Calu3 (cell line): ENCODE results near the gene CRYBA4. TPM values are rescaled to one million over a fixed set of nuclear protein-coding genes. Genes with fewer than 3 reads are reported as not detected.

Source experiments
- BruUV-seq: library from RNA; stranded (reverse); fragments of 400-500 nt; replicated peaks from 2 replicates; lab custom pipeline; 2021; lab: Mats Ljungman, UMichigan
- CTCF ChIA-PET: fragments of 300-600 bp; sonication (Branson Sonifier 250); formaldehyde crosslinking; loops from one replicate; lab custom pipeline; 2022; ENCODE audit warnings: antibody characterized with exemption; lab: Charles Lee
- DNase-seq: peaks from one replicate; pipeline ENCODE4 v3.0.0; 2022
- H3K27ac Mint-ChIP-seq: one replicate; pipeline ENCODE4 v1.8.0; 2022; ENCODE audit warnings: mixed read lengths; ENCODE audit not compliant: unreplicated experiment
- H3K27me3 Mint-ChIP-seq: one replicate; pipeline ENCODE4 v1.8.0; 2022; ENCODE audit warnings: mixed read lengths; ENCODE audit not compliant: unreplicated experiment
- H3K36me3 Mint-ChIP-seq: one replicate; pipeline ENCODE4 v1.8.0; 2022; ENCODE audit warnings: mild to moderate bottlenecking, moderate library complexity, mixed read lengths; ENCODE audit not compliant: insufficient read depth, unreplicated experiment
- H3K4me1 Mint-ChIP-seq: one replicate; pipeline ENCODE4 v1.8.0; 2022; ENCODE audit warnings: mild to moderate bottlenecking, low read depth, mixed read lengths; ENCODE audit not compliant: unreplicated experiment
- H3K4me3 Mint-ChIP-seq: one replicate; pipeline ENCODE4 v1.8.0; 2022; ENCODE audit warnings: mild to moderate bottlenecking, low read depth, moderate library complexity, mixed read lengths; ENCODE audit not compliant: unreplicated experiment
- H3K9me3 Mint-ChIP-seq: one replicate; pipeline ENCODE4 v1.8.0; 2022; ENCODE audit warnings: low read depth, mixed read lengths; ENCODE audit not compliant: unreplicated experiment
- CTCF ChIP-seq: fragments of 200-600 bp; IDR thresholded peaks from one replicate; pipeline ENCODE4 v1.8.0; 2022; ENCODE audit warnings: antibody characterized with exemption; ENCODE audit not compliant: unreplicated experiment
- intact Hi-C: fragments of 100-400 bp; cut with micrococcal nuclease; formaldehyde crosslinking; loops from one replicate; pipeline ENCODE4 v1.10.0; 2022; ENCODE audit not compliant: unreplicated experiment
- total RNA-seq: library from RNA; stranded (reverse); gene quantifications from 2 replicates; pipeline ENCODE4 v1.2.3, GENCODE V29; 2022

The CRYBA4 gene
- total RNA-seq, 1 experiment from 2014 or later = not detected

GRCh38 chr22:26581633-26582168, 40.1 kb upstream of the CRYBA4 start:
- no TSS peak for BruUV-seq
- CTCF ChIA-PET = interaction anchor here (0.6 kb wide), 1 partner anchor 26 kb away, joined by 3 read pairs; no protein-coding TSS in a partner anchor
- intact Hi-C loops = no loop called here
- no peak for TF ChIP-seq CTCF
- H3K27me3 Mint-ChIP-seq = no peaks in the 10 kb centered on the region
- no peak overlapping the region for H3K4me3 Mint-ChIP-seq
- no peaks in the 10 kb centered on the region for H3K4me1 Mint-ChIP-seq
- DNase-seq = no peak
- H3K27ac Mint-ChIP-seq = no peak overlapping the region
- H3K9me3 Mint-ChIP-seq = no peaks in the 10 kb centered on the region
- H3K36me3 Mint-ChIP-seq = no peaks in the 10 kb centered on the region

GRCh38 chr22:26584010-26584409, 37.8 kb upstream of the CRYBA4 start:
- no peak for DNase-seq
- Mint-ChIP-seq H3K27ac (no peak overlapping the region), H3K36me3 (peaks cover 10% of the 10 kb centered on the region), H3K4me1 (no peaks in the 10 kb centered on the region), H3K4me3 (no peak overlapping the region), H3K27me3 (no peaks in the 10 kb centered on the region), H3K9me3 (no peaks in the 10 kb centered on the region)
- no peak for TF ChIP-seq CTCF
- BruUV-seq = no TSS peak
- intact Hi-C loops = no loop called here
- CTCF ChIA-PET = interaction anchor here (0.7 kb wide), 1 partner anchor 71 kb away, joined by 3 read pairs; no protein-coding TSS in a partner anchor

GRCh38 chr22:26585104-26585790, 36.5 kb upstream of the CRYBA4 start:
- no TSS peak for BruUV-seq
- Mint-ChIP-seq H3K9me3 (no peaks in the 10 kb centered on the region), H3K27me3 (no peaks in the 10 kb centered on the region), H3K27ac (no peak overlapping the region), H3K4me1 (no peaks in the 10 kb centered on the region), H3K36me3 (peaks cover 23% of the 10 kb centered on the region), H3K4me3 (no peak overlapping the region)
- CTCF ChIA-PET = no interaction called here
- TF ChIP-seq CTCF = no peak
- intact Hi-C loops = no loop called here
- no peak for DNase-seq

GRCh38 chr22:26586556-26587325, 35.0 kb upstream of the CRYBA4 start:
- no peak for DNase-seq
- intact Hi-C loops = no loop called here
- Mint-ChIP-seq H3K9me3 (no peaks in the 10 kb centered on the region), H3K27me3 (no peaks in the 10 kb centered on the region), H3K4me1 (no peaks in the 10 kb centered on the region), H3K4me3 (no peak overlapping the region), H3K36me3 (peaks cover 27% of the 10 kb centered on the region), H3K27ac (no peak overlapping the region)
- TF ChIP-seq CTCF = no peak
- CTCF ChIA-PET = interaction anchor here (0.6 kb wide), 1 partner anchor 66 kb away, joined by 3 read pairs; no protein-coding TSS in a partner anchor
- no TSS peak for BruUV-seq
